OCI-LY1 (cell line): ENCODE data around the gene LRMDA.

Experiments used
- CTCF ChIP-seq: fragments of 200-600 bp; sonication (generic), shearing (Covaris generic); IDR thresholded peaks from 2 replicates; pipeline ENCODE4 v1.5.1; 2017; ENCODE audit warnings: mild to moderate bottlenecking, antibody characterized with exemption, low read length, moderate library complexity, mixed read lengths
- EZH2 ChIP-seq: fragments of 200-600 bp; sonication (generic), shearing (Covaris generic); IDR thresholded peaks from 2 replicates; pipeline ENCODE4 v1.8.0; 2017; ENCODE audit warnings: borderline replicate concordance, mixed run types, mild to moderate bottlenecking, antibody characterized with exemption, low read length, moderate library complexity, mixed read lengths

GRCh38 chr10:75552171-75552570, 120.7 kb downstream of the LRMDA start:
- TF ChIP-seq CTCF (no peak), EZH2 (no peak)
